Measurements from ENCODE around the gene MTURN.
"Not testable (repeated sequence)": the region's sequence is repeated elsewhere in the genome, so short reads cannot be mapped to it uniquely, and the experiment has no call there.

Gene MTURN

GRCh38 chr7:30178748-30179436 lies 44.1 kb downstream of the MTURN start:
- no peak for DNase-seq (ENCODE audit: low read depth, low spot score)

- no peak for DNase-seq (ENCODE audit: low read depth, low spot score)
Observed at GRCh38 chr7:30180718-30181117, 45.9 kb downstream of the MTURN start.

GRCh38 chr7:30181211-30181610 lies 46.4 kb downstream of the MTURN start:
- DNase-seq (ENCODE audit: low read depth, low spot score), result no peak

- DNase-seq (ENCODE audit: low read depth, low spot score), result no peak
Observed at GRCh38 chr7:30181736-30182522, 47.1 kb downstream of the MTURN start.

GRCh38 chr7:30182814-30183213 lies 48.0 kb downstream of the MTURN start:
- DNase-seq (ENCODE audit: low read depth, low spot score), result no peak

- no peak for DNase-seq (ENCODE audit: low read depth, low spot score)
Observed at GRCh38 chr7:30183749-30184369, 49.1 kb downstream of the MTURN start.

- DNase-seq (ENCODE audit: low read depth, low spot score), result no peak
Observed at GRCh38 chr7:30184791-30185487, 50.2 kb downstream of the MTURN start.

- DNase-seq (ENCODE audit: low read depth, low spot score), result no peak
Observed at GRCh38 chr7:30185496-30185895, 50.7 kb downstream of the MTURN start.

- no peak for DNase-seq (ENCODE audit: low read depth, low spot score)
Observed at GRCh38 chr7:30186725-30187124, 51.9 kb downstream of the MTURN start.

- no peak for DNase-seq (ENCODE audit: low read depth, low spot score)
Observed at GRCh38 chr7:30187513-30187912, 52.7 kb downstream of the MTURN start.

GRCh38 chr7:30188381-30188780 lies 53.6 kb downstream of the MTURN start:
- not testable (repeated sequence) for DNase-seq (ENCODE audit: low read depth, low spot score)

GRCh38 chr7:30188811-30189210 lies 54.0 kb downstream of the MTURN start:
- no peak for DNase-seq (ENCODE audit: low read depth, low spot score)

GRCh38 chr7:30191809-30192208 lies 57.0 kb downstream of the MTURN start:
- no peak for DNase-seq (ENCODE audit: low read depth, low spot score)

- no peak for DNase-seq (ENCODE audit: low read depth, low spot score)
Observed at GRCh38 chr7:30193336-30193943, 58.7 kb downstream of the MTURN start.

- no peak for DNase-seq (ENCODE audit: low read depth, low spot score)
Observed at GRCh38 chr7:30196408-30196807, 61.6 kb downstream of the MTURN start.

GRCh38 chr7:30197438-30197837 lies 62.7 kb downstream of the MTURN start:
- no peak for DNase-seq (ENCODE audit: low read depth, low spot score)

- no peak for DNase-seq (ENCODE audit: low read depth, low spot score)
Observed at GRCh38 chr7:30199271-30199670, 64.5 kb downstream of the MTURN start.

- DNase-seq (ENCODE audit: low read depth, low spot score), result no peak
Observed at GRCh38 chr7:30200591-30200990, 65.8 kb downstream of the MTURN start.

- DNase-seq (ENCODE audit: low read depth, low spot score), result no peak
Observed at GRCh38 chr7:30201161-30201666, 66.4 kb downstream of the MTURN start.

GRCh38 chr7:30201921-30202320 lies 67.1 kb downstream of the MTURN start:
- no peak for DNase-seq (ENCODE audit: low read depth, low spot score)

- no peak for DNase-seq (ENCODE audit: low read depth, low spot score)
Observed at GRCh38 chr7:30202671-30203070, 67.9 kb downstream of the MTURN start.
